HG02885 (cell line): ENCODE results near the gene CENPE.
A peak's percentile ranks its signal among the peaks of the same experiment; 100 is the strongest.

Experiments
- ATAC-seq: cut with Tn5 transposase; IDR thresholded peaks from one replicate; pipeline ENCODE4 v1.9.1; 2021; ENCODE audit warnings: mild to moderate bottlenecking; ENCODE audit not compliant: unreplicated experiment, poor library complexity

The CENPE gene

DNA sequence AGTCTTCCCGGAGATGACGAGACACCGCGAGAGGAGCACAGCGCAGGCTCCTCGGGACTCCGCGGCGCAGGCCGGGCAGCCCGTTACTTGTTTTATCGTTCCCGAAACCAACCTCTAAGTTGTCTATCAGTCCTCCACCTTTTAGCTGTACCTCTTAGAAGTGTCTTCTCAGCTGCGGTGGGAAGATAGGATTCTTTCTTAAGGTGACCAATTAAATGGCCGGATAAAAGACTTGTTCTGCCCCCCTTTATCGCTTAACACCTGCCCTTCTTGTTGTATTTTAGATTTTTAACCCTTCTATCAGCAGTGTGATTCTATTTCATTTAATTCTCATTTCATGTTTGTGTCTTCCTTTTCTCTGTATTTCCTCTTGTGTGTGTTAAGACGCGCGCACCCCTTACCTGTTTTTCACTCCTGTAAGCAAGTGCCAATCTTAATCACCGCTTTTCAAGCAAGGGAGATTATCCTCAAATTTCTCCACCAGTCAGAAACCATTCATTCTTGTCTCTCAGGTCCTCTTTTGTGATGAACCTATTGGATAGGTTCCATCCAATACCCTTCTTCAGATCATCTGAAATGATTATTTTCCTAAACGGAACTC lies 121.3 kb downstream of the CENPE start, which contains the start of gene SLC9B2:
SLC9B2 (minus strand) TSS at position 15 of the 601 bp plus-strand sequence. CDS start 9,211 bp downstream, outside the sequence.
- ATAC-seq: peak; percentile 55

GRCh38 chr4:103075894-103076746 lies 122.0 kb downstream of the CENPE start:
- peak; percentile 60 for ATAC-seq

DNA sequence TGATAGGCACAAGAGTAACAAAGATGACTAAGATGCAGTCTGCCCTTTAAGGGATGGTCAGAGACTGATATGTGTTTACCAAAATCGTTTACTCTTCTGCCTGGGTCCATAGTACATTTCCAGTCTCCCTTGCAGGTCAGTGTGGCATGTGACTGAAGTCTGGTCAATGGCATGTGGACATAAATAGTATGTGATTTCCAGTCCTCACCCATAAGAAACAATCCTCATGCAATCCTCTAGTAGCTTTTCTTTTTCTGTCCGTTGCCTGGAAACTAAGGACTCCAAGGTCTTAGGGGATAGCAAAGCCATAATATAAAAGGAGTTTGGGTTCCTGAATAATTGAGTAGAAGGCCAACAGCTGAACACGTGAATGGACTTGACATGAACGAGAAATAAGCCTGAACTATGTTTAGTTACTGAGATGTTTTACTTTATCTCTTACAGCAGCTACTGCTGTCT lies 122.7 kb downstream of the CENPE start:
- no peak for ATAC-seq

DNA sequence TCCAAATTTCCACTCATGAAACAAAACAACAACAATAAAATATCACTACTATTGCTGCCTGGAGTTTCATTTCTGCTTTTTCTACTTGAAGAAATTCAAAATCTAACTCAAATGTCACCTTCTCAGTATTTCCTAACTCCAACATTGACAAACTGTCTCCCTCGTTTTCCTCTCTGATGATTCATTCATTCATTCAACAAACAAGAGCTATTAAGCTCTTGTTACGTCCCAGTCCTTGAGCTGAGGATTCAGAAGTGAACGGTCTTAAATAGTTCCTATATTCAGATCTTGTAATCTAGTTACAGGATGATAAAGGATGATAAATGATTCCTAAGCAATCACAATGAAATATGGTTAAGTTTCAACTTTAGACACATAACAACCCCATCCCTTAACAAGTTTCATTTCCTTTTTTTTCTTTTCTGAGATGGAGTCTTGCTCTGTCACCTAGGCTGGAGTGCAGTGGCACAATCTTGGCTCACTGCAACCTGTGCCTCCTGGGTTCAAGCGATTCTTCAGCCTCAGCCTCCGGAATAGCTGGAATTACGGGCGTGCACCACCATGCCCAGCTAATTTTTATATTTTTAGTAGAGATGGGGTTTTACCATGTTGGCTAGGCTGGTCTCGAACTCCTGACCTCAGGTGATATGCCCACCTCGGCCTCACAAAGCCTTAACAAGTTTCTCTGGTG lies 123.3 kb downstream of the CENPE start:
- peak; percentile 35 for ATAC-seq

GRCh38 chr4:103073792-103074438 lies 124.2 kb downstream of the CENPE start:
- ATAC-seq: no peak

DNA sequence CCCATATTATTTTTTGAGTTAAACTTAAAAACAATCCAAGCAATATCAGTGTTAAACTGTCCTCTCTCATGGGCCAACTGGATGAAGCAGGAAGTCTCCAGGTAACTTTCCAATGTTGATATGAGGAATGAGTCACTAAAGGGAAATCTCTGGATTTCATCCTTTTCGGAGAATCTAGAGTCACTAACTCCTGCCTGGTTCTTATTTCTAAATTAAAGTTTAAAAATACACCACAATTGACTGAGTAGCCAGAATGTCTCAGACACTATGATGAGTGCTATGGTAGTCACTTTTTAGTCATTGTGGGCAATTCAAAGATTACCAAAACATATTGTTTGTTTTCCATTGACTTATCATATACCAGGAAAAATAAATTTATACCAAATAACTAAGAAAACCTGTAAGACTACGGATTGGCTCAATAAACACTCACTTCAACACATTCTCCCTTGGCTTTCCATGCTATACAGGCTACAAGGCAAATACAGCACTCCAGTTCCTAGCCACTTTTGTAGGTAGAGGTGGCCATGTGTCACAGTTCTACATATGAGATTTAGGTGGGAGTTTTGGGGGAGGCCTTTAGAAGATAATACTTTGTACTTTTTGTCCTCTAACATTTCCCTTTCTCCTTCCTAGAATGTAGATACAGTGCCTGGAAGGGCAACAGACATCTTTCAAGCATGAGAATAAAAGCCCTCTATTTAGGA lies 130.1 kb downstream of the CENPE start:
- no peak for ATAC-seq

- no peak for ATAC-seq
Measured at GRCh38 chr4:103060453-103061148, 137.5 kb downstream of the CENPE start.
